Activated gamma-delta T cell (primary cell): ENCODE measurements around the gene ST6GALNAC4.

Experiments
- DNase-seq: peaks from one replicate; lab custom pipeline; 2025; lab: John Stamatoyannopoulos, UW

The ST6GALNAC4 gene

DNA sequence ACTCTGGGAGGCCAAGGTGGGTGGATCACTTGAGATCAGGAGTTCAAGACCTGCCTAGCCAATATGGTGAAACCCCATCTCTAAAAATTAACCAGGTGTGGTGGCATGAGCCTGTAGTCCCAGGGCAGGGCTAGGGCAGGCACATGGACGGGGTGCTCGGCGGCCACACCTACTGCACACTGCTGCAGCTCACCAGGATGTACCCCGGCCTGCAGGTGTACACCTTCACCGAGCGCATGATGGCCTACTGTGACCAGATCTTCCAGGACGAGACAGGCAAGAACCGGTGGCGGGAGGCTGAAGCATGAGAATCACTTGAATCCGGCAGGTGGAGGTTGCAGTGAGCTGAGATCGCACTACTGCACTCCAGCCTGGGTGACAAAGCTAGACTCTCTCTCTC, 3.2 kb downstream of the ST6GALNAC4 start:
- no peak for DNase-seq

DNA sequence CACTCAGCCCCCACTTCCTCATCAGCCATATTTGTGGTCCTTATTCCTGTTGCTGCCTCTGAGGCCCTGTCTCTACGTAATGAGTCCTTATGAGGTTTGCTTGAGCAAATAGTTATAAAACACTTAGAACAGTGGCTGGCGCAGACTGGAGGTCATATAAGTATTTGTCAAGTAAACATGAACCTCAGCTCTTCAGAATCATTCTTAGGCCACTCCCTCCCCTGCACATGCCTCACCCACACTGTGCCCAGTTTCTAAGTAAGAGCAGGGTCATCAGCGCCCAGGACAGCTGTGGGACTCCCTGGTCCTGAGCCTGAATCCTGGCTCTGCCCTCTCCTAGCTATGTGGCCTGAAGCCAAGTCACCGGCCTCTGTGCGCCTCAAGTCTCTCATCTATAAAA, 4.0 kb downstream of the ST6GALNAC4 start:
- DNase-seq: no peak

GRCh38 chr9:127912296-127912695, 4.5 kb downstream of the ST6GALNAC4 start:
- DNase-seq: no peak

DNA sequence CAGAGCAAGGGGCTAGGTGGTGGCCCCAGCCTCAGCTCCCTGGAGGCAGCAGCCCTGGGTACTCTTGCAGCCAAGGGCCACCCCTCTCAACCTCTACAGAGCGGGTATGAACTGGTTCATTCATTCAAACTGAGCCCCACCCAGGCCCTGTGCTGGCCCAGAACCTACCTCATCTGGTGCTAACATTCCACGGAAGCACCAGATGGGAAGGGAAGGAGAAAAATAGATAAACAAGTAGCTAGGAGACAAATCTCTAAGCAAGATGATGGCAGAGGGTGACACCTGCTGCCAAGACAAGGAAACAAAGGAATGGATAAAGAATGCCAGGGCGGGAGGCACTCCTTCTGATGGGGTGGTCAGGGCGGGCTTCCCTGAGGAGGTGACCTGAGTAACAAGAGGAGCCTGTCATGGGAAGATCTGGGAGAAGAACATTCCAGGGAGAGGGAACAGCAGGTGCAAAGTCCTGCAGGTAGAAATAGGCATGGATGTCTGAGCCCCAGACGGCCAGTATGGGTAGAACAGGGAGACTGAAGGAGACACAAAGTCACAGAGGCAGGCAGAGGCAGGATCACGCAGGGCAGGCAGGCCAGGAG, 6.1 kb downstream of the ST6GALNAC4 start:
- DNase-seq: no peak

DNA sequence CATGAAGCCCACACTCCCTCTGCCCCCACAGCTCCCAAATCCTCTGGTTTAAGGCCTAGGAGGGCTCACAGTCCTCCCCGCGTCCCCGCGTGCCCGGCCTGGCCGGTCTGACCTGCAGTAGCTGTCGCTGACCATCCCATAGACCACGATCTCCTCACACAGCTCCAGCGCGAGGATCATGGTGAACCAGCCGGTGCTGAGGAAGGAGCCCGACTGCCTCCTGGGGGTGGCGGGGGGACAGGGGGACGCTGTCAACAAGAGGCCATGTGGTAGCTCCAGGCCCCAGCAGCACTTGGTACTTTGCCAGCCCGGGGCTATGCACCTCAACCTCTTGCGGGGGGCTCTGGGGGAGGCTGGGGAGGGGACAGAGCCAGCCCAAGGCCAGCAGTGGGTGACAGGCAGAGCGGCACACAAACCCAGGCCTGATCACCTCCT, 7.0 kb downstream of the ST6GALNAC4 start:
- DNase-seq: no peak

- no peak for DNase-seq
Observed at GRCh38 chr9:127908660-127908926, 8.2 kb downstream of the ST6GALNAC4 start.

DNA sequence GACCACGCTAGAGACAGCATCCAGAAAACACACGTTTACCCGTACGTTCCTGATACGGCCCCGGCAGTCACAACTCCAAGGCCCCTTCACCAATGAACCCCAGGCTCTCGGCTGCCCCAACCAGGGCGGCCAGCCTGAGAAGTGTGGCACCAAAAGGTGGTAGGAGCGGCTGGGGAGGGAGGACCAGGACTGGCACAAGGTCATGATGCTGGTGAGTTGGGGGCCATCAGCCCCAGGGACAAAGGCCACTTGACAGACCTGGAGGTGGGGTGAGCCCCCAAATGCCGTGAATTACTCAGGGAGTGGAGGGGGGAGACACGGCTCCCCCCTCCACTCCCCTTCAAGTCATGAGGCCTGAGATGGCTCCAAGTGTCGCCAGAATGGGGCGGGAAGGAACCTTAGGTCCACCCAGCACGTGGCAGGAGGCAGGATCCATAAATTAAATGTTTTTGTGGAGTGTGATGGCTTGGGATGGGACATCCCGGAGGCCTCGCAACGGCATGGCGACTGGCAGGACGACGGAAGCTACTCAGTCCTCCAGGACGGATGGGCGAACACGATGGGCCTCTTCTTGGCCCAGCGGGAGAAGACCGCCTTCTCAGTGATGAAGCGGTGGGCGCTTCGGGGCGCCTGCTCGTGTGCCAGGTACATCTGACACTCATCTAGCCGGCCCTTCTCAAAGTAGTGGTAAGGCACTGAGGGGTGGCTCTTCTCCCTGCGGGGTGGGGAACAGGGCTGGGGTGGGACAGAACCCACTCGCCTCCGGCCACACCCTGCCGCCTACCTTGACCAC, 8.8 kb downstream of the ST6GALNAC4 start:
- no peak for DNase-seq

DNA sequence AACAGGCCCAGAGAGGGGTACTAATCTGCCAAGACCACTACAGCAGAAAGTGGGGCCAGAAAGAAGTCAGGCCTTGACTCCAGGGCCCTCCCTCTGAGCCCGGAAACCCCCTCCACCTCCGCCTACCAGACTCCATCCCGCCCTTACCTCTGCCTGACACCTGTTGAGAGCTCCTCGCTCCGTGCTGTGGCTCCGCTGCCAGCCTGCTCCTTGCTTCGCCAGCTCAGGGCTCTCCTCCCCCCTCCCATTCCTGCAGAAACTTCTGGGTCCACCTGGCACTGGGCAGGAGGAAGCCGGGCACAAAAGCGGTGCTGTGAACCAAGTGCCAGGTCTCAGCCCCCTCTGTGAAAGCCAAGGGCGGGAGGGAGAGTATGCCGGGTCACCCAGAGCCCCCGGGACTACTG, 11.1 kb downstream of the ST6GALNAC4 start:
- peak; percentile 46 for DNase-seq

GRCh38 chr9:127905004-127905728, 11.7 kb downstream of the ST6GALNAC4 start:
- DNase-seq: no peak

GRCh38 chr9:127904561-127905003, 12.3 kb downstream of the ST6GALNAC4 start:
- DNase-seq: no peak

DNA sequence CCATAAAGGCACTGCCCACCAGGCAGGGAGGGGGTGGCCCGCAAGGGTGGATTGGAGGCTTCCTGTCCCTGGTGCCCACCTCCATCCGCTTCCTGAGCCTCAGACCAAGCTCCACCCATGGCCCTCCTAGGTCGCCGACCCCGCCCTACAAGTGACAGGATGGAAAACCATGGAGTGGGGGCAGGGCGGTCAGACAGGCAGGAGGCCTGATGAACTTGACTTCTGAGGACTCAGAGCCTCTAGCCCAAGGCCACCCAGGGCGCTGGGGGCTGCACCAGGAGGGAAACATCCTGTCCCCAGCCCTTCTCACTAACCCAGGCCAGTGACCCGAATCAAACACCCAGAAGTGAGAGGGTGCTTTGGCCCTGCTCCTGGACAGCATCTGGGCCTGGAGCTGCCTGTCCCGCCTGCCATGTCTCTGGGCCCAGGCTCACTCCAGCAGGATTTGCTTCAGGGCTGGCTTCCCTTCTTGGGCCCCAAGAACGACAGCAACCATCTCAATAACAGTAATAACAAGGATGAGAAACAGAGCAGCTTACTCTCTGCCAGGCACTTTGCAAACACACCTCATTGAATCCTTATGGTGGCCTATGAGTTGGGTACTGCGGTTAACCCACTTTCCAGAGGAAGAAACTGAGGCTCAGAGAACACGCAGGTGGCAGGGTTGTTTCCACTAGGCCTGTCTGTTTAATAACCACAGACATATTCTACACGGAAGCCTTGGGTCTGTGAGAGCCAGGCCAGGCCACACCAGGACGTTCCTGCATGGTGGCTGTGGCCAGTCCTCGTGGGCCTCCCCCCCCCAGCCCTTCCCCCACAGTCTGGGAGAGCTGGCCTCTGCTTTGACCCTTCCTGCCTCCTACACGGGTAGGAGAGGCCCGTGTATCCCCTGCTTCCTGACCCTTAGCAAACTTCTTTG, 13.0 kb downstream of the ST6GALNAC4 start:
- peak; percentile 30 for DNase-seq

DNA sequence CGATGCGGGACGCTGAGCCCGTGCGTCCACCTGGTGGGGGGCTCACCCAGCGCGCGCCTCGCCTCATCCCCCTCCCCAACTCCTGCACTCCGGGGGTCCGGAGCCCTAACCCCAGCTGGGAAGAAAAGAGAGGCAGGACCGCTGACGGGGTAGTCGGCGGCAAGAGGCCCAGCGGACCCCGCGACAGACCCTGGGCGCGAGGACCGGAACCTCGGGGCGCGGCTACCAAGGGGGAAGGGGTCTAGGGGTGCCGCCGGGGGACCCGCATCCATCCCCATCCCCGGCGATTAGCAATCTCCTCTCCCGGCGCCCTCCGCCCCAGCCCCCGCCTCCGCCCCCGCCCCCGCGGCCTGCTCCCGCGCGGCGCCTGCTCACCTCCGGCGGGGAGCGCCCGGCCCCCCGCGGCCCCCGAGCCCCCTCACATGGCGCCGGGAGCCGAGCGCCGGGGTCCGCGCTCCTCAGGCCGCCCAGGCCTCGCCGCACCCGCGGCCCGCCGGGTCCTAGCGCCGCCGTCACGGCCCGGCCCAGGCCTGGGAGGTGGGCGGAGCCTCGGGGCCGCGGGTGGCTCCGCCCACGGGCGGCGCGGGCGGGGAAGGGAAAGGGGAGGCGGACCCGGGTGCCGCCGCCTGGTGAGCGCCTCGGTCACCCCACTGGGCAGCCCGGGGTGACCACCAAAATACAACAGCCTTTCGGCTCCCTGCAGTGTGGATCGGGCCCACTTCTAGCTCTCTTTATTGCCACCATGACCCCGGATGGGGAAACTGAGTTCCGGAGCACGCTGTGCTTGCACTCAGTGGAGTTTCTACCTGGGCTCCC, 17.5 kb downstream of the ST6GALNAC4 start, which contains the start of gene ST6GALNAC6:
Gene ST6GALNAC6 (minus strand): TSS at position 476 of the 816 bp plus-strand sequence. CDS start 1,622 bp downstream, outside the sequence.
- peak; percentile 61 for DNase-seq

- no peak for DNase-seq
Observed at GRCh38 chr9:127898433-127899127, 18.3 kb downstream of the ST6GALNAC4 start.

- no peak for DNase-seq
Observed at GRCh38 chr9:127897193-127897692, 19.6 kb downstream of the ST6GALNAC4 start.

GRCh38 chr9:127896395-127897192, 20.2 kb downstream of the ST6GALNAC4 start:
- DNase-seq: no peak

DNA sequence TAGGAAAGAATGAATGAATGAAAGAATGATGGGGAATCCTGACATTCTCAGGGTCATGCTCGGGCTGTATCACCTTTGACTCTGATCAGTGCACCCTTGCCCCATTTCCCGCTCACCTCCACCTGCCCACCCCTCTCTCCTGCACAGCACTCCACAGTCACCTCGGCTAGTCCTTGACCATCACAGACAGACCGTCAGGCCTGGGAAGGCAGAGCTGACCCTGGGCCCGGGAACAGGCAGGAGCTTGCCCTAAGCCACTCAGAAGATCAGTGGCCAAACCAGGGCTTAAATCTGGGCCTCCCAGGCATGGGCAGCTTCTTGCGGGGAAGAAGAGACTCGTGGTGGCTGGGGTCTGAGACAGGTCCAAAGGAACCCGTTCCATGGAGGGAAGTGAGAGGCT, 21.0 kb downstream of the ST6GALNAC4 start:
- no peak for DNase-seq

- no peak for DNase-seq
Observed at GRCh38 chr9:127893392-127893791, 23.4 kb downstream of the ST6GALNAC4 start.

- DNase-seq: no peak
Observed at GRCh38 chr9:127892831-127893230, 24.0 kb downstream of the ST6GALNAC4 start.

DNA sequence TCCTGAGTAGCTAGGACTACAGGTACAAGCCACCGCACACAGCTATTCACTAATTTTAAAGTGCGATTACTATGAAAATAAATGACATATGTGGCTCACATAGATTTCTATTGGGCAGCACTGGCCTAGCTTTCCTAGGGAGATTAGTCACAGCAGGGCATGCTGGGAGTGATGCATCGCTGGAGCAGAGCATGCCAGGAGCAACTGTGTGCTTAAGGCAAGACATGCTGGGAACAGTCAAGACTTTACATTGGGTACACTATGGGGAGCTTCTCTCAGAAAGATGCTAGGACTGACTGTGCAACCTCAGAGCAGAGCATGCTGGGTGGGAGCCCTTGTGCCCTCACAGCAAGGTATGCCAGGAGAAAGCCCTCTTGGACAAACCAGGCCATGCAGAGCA, 26.8 kb downstream of the ST6GALNAC4 start:
- DNase-seq: no peak
